Activated gamma-delta T cell (primary cell): ENCODE measurements around the gene SLC35B1.
A peak's percentile ranks its signal among the peaks of the same experiment; 100 is the strongest.

Source experiments
- DNase-seq: peaks from one replicate; lab custom pipeline; 2025; lab: John Stamatoyannopoulos, UW
- total RNA-seq, 2 donors: gene quantifications; one replicate each; lab custom pipeline; 2026; lab: John Stamatoyannopoulos, UW

SLC35B1 gene, protein sequence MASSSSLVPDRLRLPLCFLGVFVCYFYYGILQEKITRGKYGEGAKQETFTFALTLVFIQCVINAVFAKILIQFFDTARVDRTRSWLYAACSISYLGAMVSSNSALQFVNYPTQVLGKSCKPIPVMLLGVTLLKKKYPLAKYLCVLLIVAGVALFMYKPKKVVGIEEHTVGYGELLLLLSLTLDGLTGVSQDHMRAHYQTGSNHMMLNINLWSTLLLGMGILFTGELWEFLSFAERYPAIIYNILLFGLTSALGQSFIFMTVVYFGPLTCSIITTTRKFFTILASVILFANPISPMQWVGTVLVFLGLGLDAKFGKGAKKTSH
- 43.3 to 43.5 reads per million in 2 donors for total RNA-seq

DNA sequence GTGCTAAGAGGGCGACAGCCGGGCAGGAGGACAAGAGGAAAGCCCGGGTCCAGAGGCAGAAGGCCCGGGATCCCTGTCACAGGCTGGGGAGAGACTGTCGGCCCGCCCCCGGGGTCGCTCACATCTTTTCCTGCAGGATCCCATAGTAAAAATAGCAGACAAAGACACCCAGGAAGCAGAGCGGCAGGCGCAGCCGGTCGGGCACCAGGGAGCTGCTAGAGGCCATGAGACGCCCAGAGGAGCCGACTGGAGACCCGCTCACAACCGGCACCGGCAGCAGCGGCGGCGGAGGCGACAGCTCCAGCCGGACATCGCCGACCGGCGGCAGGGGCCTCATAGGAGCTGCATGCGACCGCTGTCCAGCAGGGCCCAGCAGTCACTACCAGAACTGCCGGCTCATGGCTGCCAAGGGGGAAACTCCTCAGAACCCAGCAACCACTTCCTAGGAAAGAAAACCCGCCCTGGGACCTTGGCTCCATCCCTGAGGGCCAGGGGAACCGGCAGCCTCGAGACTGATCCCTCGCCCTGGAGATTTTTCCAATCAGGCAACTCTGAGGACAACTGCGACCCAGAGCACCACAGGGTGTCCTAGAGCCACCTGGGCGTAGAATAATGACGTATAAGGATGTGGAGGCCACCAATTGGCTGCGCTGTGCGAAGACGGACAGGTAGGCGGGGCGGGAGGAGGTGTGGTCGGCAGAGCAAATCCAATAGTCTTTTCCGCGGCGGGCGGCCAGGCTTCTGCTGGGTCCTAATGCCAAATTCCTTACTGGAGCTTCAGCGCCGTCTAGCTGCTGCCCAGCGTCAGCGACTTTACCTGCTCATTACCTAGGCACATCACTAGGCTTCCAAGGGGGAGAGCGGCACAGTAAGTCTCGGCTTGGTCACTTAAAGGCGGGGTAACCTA, at the start of gene SLC35B1:
Gene SLC35B1 (minus strand): TSS at position 357 of the 907 bp plus-strand sequence. CDS start 131 bp downstream, at position 226.
- peak; percentile 83 for DNase-seq

DNA sequence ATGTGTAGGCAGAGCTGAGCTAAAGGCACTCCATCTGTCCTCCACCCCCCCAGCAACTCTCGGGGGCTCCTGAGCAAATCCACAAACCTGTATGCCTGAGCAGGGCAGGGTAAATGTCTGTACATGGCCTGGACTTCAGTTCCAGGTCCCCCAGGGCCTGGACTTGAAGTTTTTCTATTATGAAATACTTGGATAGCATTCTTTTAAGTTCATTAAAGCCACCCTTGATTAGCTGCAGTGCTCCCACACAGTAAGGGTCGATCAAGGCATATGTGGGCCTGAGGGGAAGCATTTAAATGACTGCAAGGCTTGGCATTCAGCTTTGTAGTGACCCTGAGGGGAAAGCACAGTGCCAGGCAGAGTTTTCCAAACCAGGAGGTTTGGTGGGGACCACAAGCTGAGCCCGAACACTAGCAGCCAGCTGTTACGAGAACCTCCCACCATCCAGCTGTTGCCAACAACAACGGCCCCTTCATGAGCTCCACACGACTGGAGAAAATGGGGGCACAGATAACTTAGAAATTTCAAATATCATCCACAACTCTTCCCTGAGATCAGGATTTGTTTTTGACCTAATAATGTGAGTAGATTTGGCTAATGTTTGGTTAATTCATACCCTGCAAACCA, 49.5 kb upstream of the SLC35B1 start:
- no peak for DNase-seq

DNA sequence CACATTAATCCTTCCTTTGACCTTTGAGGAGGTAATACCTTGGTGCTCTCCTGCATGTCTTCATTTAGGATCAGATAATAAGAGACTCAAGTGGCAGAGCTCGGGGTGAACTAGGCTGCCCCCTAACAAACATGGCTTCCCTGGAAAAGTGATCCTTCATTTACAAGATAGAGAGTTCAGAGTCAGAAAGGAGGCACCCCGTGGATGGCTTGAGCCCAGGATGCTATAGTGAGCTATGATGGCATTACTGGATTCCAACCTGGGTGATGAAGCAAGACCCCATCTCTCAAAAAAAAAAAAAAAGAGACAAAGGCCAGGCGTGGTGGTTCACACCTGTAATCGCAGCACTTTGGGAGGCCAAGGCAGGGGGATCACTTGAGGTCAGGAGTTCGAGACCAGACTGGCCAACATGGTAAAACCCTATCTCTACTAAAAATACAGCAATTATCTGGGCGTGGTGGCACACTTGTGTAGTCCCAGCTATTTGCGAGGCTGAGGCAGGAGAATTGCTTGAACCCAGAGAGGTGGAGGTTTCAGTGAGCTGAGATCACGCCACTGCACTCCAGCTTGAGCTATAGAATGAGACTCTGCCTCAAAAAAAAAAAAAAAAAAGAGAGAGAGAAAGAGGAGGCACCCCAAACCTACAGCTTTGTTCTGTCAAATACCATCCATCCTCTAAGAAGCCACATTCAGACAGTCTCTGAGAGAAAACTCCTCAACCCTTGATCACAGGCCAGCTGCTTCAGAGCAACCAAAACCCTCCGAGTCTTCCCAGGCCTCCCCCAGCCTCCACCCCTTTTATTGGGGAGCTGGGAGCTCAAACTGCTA, 48.8 kb upstream of the SLC35B1 start:
- no peak for DNase-seq

DNA sequence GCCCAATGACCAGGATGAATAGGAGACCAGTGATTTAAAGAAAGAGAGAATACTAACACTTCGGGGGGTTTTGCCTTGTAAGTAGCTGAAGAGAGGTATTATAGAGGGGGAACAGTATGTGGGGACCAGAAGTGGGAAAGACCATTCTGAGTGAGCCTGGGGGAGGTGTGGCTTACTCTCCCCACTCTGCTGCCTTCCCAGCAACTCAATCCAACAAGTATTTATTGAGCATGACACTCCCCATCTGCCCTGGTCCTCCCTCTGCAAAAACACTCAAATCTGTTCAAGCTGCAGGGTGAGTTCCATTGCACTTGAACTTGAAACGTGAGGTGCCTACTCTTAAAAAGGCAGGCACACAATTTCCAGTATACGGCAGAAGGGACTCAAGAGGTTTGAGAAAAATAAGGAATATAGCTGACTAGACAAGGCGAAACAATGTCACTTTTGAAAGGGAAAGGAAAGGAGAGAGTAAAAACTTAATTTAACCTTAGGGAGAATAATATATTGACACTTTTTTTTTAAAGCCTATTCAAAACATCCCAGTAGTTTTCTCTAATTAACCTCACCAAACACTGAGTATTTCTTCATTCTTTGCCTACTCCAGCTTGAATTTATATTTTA, 48.0 kb upstream of the SLC35B1 start:
- no peak for DNase-seq

DNA sequence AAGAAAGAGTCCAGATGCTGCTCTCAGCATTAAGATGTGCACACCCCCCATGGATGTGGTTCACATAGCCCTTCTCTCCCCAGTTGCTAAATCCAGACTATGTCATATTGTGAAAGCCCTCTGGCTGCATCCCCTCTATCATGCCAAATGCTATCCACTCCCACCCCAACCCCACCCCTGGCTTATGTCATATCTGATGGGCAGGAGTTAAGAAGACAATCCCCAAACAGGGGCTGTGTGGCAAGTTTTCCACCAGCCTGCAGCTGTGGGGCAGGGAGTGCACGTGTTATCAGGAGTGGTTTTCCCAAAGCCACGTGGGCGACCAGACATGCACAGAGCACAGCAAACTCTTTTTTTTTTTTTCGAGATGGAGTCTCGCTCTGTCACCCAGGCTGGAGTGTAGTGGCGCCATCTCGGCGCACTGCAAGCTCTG, 46.2 kb upstream of the SLC35B1 start:
- DNase-seq = no peak

DNA sequence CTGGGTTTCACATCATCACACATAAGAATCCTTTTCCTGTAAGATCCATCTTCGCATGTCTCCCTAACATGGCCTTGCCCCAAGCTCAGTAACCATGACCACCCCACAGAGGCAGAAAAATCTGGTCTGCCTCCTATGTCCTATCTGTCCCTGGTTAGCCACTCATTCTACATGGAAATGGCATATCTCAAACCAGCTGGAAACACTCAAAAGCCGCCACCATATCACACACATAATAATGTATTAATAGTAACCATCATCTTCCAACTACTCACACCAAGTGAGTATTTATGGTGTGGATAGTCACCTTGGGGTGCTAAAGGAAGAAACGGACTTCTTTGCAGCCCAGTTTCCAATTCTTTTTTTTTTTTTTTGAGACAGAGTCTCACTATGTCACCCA, 44.7 kb upstream of the SLC35B1 start:
- DNase-seq = no peak

DNA sequence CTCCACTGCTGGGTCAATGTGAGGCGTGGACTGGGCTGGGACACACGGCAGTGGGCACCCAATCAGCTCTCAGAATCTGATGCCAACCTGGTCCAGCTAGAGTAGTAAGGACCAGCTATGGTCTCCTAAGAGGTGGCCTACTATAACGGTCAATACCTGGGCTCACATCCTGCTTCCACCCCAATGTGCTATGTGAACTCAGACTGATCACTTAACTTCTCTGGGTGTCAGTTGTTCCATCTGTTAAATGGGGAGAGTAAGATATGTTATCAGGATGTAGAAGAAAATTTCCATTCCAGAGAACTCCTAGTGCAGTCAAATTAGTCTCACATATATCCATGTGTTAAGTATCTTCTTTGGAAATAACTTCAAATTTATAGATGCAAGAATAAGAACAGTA, 42.0 kb upstream of the SLC35B1 start:
- DNase-seq = no peak

DNA sequence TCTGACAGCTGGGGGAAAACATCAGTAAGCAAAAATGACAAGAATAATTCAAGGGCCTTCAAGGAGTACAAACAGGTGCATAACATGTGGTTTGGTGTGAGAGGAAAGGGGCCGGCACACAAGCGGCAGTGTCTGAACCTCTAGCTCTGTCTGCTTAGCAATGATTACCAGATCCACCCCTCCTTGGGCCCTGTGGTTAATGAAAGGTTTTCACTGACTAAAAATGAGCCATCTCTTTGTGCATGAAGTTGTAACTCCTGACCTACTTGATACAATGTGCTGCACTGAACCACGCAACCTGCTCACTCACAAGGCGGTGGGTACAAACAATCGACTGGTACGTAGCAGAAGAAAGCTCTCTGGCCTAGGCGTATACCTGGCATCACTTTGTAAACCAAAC, 41.0 kb upstream of the SLC35B1 start:
- no peak for DNase-seq

DNA sequence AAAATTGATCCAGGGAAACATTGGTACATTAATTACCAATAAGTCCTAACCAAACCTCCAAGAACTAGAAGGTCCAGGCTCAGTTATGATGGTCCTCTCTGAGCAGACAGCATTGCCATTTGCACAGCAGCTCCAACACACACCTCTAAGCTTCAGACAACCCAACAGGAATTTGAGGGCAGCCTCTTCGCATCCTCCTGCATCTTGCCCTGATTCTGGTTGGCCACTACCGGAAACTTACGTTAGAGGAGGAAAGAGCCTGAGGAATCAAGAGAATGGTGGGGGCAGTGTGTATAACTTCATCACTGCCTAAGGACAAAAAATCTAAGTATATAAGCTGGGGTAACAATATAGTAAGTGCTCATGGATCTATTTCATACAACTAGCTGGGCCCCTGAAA, 40.5 kb upstream of the SLC35B1 start:
- DNase-seq = no peak

DNA sequence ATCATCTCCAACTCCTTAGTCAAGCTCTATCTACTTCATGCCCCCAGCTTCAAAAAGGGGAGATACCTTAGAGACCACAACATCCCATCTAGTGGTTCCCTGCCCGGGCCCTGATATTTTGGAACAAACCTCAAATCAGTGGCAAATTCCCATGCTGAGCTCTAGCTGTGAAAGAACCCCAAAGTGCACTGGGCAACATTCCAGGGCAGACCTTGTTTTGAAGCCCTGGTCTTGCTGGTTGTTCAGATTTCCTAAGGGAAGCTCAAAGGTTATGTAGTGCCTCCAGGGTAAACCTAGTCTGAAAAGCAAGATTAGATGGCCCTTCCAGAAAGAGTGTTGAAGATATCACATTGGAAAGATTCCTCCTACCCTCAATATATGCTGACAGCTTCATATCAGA, 39.9 kb upstream of the SLC35B1 start:
- DNase-seq = no peak

DNA sequence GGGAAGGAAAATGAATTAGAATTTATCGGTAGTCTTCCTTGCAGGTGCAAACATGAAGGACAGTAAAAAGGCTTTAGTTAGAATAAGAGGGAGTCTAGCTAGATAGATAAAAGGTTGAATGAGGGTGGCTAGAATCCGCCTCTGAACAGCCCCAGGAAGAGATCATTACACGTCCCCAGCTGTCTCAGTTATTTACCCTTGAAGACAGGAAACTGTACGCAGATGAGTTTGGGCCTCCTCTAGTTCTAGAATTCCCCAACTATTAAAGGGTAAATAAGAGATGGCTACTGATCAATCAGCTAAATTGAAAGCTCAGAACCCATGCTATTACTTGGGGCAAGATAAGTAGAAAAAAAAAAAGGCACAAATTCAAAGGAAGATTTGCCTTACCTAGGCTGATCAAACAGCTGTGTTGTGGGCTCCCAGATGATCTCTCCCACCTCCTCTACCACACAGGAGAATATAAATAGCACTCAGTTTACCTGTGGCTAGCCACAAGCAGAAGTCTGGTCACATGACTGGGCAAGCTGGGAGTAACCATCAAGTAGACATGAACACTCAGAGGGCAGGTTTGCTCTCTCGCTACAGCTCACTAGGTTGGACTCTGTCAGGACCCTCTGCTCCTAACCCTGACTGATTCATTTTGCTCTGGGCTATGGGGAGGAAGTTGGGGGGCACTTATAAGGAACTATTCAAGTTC, 39.2 kb upstream of the SLC35B1 start:
- no peak for DNase-seq

DNA sequence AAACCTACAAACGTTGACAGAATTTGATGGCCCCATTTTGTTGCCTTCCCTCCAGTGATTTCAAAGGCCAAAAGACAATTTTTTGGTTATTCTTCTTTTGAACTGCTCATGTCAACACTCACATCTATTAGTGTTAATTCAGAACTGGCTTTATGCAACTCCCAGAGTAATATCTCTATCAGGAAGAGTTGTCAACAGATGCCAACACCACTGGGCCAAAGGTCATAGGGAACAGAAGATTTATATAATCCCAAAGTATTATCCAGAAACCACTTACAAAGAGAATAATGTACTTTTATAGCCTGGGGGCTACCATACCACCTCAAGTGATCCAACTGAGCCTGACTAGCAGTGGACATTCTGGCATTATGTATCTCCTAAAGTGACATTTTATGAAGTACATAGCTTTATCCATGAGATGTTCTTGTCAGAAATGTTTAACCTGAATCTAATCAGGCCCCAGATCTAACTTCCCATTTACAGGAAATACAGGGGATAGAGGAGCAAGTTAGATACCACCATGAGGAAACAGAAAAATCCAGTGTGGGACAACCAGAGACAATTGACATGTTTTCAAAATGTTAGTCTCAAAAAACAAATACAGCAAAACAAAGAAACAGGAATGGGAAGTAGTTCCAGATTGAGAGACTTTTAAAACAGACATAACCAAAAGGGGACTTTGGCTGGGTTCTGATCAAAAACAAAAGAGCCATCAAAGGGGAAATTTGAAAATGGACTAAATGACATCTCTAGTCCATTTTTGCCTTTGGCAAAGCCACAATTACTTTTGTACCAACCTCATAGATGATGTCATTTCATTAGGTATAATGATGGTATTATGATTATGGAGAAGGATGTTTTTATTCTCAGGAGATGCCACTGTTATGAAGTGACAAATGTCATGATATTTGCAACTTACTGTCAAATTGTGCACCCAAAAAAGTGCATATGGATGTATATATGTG, 37.7 kb upstream of the SLC35B1 start:
- no peak for DNase-seq

DNA sequence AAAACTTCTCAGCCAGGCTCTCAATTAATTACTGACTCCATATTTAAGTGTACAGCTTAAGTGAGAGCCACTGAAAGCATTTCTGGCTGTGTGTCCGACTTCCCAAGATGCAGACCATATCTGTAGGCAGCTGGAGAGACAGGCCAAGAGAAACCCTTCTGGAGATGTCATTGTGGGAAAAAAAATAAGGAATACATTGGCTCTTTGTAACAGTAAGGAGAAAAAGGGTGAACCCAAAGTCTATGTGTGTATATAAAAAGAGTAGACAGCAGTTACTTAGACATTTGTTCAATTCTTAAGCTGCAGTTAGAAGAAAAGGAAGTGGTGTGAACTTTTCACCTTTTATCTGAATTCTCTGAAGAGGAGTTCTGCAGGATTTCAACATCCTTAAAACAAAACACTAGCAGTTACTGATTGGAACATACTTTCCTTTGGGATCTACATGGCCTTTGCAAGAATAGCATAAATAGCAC, 34.4 kb upstream of the SLC35B1 start:
- no peak for DNase-seq

DNA sequence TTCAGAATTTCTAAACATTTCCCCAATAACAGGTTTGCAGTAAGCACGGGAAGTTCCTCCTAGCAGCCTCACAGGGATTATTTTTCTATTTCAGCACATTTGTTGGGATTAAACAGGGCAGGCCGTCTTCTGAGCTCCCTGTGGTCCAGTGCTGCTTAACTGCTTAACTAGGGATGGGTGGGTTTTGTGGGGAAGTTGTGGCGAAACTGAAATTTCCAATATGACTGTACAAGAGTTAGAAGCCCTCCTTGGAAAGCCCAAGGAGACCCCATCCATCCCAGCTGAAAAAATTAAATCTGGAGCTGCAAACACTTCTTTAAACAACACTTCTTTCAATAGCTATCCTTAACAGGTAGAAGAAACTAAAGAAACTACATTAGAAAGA, 33.9 kb upstream of the SLC35B1 start:
- no peak for DNase-seq

DNA sequence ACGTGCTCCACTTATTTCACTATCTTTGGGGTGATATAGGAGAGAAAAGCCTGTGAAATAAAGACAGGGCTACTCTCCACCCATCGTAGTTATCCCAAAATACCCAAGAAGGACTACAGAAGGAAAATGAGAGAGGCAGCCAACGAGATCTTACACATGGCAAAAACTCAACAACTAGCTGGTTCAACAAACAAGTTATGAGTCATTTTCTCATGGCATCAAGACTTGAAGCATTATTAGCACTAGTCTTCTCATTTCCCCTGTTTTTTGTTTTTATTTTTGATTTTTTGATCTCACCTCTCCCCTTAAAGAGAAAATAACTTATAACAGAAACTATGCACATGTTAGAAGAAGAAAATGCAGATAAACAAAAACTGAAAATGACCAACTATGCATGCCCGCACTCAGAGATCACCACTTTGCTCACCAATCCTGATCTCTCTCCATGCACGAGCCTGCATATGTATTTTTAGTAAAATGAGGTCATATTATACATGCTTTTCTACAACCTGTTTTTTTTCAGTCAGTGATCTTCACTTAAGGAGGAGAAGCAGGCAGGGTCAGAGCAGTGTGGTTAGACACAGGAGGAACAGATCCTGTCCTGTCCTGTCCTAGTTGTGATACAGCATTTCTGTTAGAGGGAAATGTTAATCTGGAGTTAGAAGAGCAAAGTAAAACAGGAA, 33.4 kb upstream of the SLC35B1 start:
- no peak for DNase-seq

DNA sequence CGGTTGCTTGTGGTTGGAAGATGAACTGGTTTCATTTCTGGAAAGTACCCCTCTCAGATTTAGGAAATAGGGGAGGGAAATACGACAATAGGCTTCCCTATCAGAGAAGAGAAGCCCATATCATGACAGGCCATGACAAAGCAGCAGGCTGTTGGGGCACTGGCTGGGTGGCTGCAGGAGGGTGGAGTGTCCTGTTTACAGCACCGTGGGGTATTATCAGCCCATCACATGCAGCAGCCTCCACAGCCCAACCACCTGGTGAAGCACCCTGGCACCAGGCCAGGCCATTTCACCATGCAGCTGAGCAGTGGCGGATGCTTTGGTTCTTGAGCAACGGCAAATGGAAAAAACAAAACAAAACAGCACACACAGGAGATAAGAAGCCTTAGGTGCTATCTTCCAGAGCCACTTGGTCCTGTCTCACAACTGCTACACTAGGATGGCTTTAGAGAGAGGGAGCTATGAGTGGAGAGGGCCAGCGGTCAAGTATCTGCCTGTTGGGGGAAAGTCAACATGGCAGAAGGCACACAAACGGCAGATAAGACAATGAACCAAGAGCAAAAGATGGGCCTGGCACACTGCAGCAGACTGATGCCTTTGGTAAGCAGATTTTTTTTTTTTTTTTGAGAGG, 32.0 kb upstream of the SLC35B1 start:
- DNase-seq = peak; percentile 78

DNA sequence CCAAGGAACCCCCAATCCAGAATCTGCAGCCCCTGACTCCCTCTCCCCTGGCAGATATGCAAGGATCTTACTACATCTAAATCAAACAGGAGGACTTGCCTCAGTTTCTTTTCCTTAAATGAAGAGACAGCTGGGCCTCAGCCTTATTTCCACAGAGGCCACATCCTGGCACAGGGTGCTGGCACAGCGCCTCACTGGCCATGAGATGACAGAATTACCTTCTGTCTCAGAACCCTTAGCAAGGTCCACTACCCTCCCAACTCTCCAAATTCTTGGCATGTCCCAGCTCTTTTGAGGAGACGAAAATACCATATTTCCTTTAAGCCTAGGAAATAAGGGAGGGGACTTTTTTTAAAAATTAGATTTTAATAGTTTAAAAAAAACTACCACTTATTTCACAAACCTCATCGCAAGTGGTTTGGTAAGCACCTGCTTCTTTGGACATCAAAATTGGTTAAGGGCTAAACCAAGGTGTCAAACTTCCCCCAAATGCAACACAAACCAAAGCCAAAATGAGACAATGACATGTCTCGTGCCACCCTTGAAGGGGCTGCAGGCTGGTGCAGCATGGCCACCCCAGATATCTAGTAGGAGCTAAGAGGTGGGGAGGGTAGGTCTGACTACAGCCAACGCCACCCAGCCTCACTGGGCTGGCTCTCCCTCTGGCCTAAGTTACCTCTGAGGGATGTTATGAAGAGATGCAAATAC, 30.8 kb upstream of the SLC35B1 start:
- no peak for DNase-seq
